RWPE1 (cell line): Measurements from ENCODE around the gene TP63.

Source experiments
- CTCF ChIA-PET: fragments of 350-600 bp; sonication (Branson Sonifier 250); formaldehyde crosslinking; extraction: SDS; loops from one replicate; lab custom pipeline; 2021; lab: Yijun Ruan, JAX
- POLR2A ChIA-PET: fragments of 400-600 bp; formaldehyde crosslinking; extraction: SDS; loops from one replicate; lab custom pipeline; 2020; ENCODE audit warnings: antibody characterized with exemption; ENCODE audit not compliant: low non-redundant PET; lab: Yijun Ruan, JAX
- DNase-seq: peaks from one replicate; pipeline ENCODE4 v3.0.0; 2012; ENCODE audit warnings: low spot score
- H3K27ac ChIP-seq: fragments of 450-650 bp; 2 replicates; pipeline ENCODE4 v1.5.1; 2017
- TF ChIP-seq, protein P1 (sequence below): fragments of 450-650 bp; conservative IDR thresholded peaks from 2 replicates; pipeline ENCODE4 v1.5.1; 2017; ENCODE audit warnings: low read depth, mild to moderate bottlenecking

The TP63 gene

DNA sequence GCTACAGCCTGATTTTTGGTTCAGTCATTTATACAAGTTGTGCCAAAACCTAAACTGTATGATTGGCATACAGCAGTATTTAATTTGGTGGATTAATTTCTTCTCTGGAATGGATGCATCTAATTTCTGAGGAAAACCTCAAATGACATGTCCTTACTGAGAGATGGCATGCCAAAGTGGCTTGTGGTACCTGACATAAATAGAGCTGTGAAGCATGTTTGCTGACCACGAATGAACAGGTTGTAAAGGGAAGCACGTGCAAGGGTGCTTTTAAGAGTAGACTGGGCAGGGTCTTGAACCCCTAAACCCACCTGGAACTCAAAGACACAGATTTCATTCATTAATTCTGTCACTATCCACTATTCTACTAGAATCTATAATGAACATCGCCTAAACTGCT is 77.2 kb downstream of the TP63 start:
- no peak for DNase-seq
- no peak overlapping the region for H3K27ac ChIP-seq
- CTCF ChIA-PET, result interaction anchor here (0.6 kb wide), 1 partner anchor 156 kb away, joined by 5 read pairs; no protein-coding TSS in a partner anchor
- TF ChIP-seq, protein P1, sequence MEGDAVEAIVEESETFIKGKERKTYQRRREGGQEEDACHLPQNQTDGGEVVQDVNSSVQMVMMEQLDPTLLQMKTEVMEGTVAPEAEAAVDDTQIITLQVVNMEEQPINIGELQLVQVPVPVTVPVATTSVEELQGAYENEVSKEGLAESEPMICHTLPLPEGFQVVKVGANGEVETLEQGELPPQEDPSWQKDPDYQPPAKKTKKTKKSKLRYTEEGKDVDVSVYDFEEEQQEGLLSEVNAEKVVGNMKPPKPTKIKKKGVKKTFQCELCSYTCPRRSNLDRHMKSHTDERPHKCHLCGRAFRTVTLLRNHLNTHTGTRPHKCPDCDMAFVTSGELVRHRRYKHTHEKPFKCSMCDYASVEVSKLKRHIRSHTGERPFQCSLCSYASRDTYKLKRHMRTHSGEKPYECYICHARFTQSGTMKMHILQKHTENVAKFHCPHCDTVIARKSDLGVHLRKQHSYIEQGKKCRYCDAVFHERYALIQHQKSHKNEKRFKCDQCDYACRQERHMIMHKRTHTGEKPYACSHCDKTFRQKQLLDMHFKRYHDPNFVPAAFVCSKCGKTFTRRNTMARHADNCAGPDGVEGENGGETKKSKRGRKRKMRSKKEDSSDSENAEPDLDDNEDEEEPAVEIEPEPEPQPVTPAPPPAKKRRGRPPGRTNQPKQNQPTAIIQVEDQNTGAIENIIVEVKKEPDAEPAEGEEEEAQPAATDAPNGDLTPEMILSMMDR, result no peak
- POLR2A ChIA-PET, result no interaction called here

DNA sequence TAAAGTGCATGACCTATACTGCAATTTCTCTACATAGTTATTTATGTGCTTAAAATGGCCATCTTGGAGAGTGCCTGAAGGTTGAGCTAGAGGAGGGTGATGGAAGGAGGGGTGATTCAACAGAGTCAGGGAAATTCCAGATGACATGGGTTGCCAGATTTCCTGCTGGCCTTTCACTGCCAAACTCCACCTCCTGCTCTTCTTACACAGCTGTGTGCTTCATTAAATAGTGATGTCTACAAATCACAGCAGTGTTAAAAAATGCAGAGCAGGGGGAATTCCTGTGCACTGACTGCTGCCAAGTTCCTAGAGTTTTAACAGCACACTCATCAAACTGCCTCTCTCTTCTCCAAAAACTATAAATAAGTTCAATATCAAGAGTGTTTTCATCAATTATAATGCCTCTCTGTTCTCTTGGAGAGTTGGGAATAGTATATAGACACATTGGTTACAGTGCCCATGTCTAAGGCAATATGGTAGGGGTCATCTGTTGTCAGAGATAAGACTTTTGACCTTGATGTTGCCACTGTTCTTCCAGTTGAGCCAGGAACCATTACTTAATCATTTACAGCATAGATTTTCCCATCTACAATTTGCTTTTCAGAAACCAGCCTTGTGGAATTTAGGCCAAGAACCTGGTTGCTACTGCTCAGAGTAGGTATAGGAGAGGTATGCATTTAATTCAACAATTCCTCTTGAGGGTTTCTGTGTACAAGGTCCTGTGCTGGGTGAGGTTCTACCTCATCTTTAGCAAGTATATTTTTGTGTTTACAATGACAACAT is 79.6 kb downstream of the TP63 start:
- no peak overlapping the region for H3K27ac ChIP-seq
- CTCF ChIA-PET, result interaction anchor here (0.6 to 0.7 kb wide), 3 partner anchors 13 to 80 kb away, joined by 3 read pairs; no protein-coding TSS in a partner anchor
- TF ChIP-seq, protein P1, result no peak
- peak; percentile 74 for DNase-seq
- POLR2A ChIA-PET, result no interaction called here

GRCh38 chr3:189712906-189713483 is 81.8 kb downstream of the TP63 start:
- ChIA-PET CTCF (interaction anchor here (0.5 to 0.6 kb wide), 3 partner anchors 9 to 46 kb away, joined by 3 read pairs; no protein-coding TSS in a partner anchor), POLR2A (no interaction called here)
- H3K27ac ChIP-seq, result no peak overlapping the region
- no peak for DNase-seq
- TF ChIP-seq, protein P1, result no peak

DNA sequence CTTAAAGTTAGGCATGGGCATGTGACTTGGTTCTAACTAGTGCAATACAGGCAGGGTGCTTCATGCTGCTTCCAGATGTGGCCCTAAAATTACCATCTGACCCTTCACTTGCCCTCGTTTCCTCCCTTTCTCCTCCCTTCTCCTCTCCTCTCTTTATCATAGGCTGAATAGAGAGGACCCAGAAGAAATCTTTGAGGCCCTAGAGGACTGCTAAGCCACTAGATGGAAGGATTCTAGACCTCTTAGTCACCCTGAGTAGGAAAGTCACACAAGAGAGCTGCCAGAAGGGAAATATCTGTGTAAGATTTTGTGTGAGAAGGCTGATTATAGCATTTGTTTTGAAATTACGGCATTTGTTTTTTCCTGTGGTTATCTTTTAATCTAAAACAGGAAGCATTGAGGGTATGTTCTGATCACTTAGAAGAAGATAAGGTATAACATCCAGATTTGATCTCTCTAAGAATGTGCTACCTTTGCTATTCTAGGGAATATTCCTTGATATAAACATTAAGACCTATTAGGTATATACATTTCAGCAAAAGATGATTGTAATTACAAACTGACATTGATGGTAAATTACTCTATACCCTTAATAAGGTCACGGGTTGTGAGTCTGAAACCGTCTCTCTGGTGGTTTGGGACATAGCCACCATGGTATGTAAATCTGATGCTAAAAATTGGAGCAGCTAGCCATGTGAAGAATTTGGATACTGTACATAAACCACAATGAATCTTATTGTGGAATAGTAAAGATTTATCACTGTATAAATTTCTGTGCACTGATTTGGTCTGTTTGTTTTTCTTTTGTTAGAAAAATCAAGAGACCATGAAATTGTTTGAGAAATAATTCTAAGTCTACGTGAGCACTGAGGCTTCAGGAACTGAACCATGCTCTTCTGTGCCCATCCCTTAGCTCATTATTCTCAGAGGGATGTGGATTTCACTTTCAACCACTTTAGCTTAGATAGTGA is 84.1 kb downstream of the TP63 start:
- no peak overlapping the region for H3K27ac ChIP-seq
- CTCF ChIA-PET, result interaction anchor here (0.7 kb wide), 1 partner anchor 165 kb away, joined by 4 read pairs; no protein-coding TSS in a partner anchor
- no peak for DNase-seq
- TF ChIP-seq, protein P1, result no peak
- POLR2A ChIA-PET, result no interaction called here

DNA sequence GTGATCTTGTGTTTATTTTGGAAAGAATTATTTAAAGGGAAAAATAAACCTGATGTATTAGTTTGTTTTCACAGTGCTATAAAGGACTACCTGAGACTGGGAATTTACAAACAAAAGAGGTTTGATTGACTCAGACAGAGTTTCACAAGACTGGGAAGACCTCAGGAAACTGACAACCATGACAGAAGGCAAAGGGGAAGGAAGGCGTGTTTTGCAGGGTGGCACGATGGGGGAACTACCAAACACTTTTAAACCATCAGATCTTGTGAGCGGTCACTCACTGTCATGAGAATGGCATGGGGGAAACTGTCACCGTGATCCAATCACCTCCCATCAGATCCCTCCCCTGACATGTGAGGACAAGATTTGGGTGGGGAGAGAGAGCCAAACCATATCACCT is 87.0 kb downstream of the TP63 start:
- ChIA-PET POLR2A (no interaction called here), CTCF (interaction anchor here (0.6 kb wide), 1 partner anchor 14 kb away, joined by 3 read pairs; no protein-coding TSS in a partner anchor)
- DNase-seq, result no peak

More for the DNA sequence above, 87.0 kb downstream of the TP63 start:
- TF ChIP-seq, protein P1, result no peak
- no peak overlapping the region for H3K27ac ChIP-seq
